Effector memory CD8-positive, alpha-beta T cell (primary cell): ENCODE data around the gene DOCK10.

ENCODE experiments used
- ATAC-seq: fragments of 150-1000 bp; cut with Tn5 transposase; replicated peaks from 2 replicates; pipeline ENCODE4 v1.10.0; 2021; ENCODE audit warnings: mild to moderate bottlenecking, moderate library complexity
- DNase-seq, 3 experiments: peaks; one replicate each; pipeline ENCODE4 v3.0.0; 2021
- H3K27ac Mint-ChIP-seq, 2 donors: one replicate each; pipeline ENCODE4 v1.8.0; 2022; ENCODE audit warnings: mild to moderate bottlenecking in 2 of 2, mixed read lengths in 2 of 2, moderate library complexity in 2 of 2
- H3K27me3 Mint-ChIP-seq, 2 donors: one replicate each; pipeline ENCODE4 v1.8.0; 2022; ENCODE audit warnings: mixed read lengths in 2 of 2
- H3K36me3 Mint-ChIP-seq: one replicate; pipeline ENCODE4 v1.8.0; 2022; ENCODE audit warnings: mild to moderate bottlenecking, moderate library complexity, mixed read lengths; ENCODE audit not compliant: insufficient read depth
- H3K4me1 Mint-ChIP-seq, 2 donors: one replicate each; pipeline ENCODE4 v1.8.0; 2022; ENCODE audit warnings: low read depth in 2 of 2, mixed read lengths in 2 of 2
- H3K4me3 Mint-ChIP-seq, 2 donors: one replicate each; pipeline ENCODE4 v1.8.0; 2022; ENCODE audit warnings: mild to moderate bottlenecking in 2 of 2, mixed read lengths in 2 of 2, moderate library complexity in 2 of 2
- H3K9me3 Mint-ChIP-seq, 2 donors: one replicate each; pipeline ENCODE4 v1.8.0; 2022; ENCODE audit warnings: mixed read lengths in 2 of 2

Gene DOCK10

GRCh38 chr2:224976629-224977525 is 65.4 kb downstream of the DOCK10 start:
- Mint-ChIP-seq H3K36me3 (no peaks in the 10 kb centered on the region), H3K27ac (peak overlapping the region; percentile 46 to 74), H3K4me3 (peak overlapping the region; percentile 4), H3K27me3 (no peaks in the 10 kb centered on the region), H3K9me3 (no peaks in the 10 kb centered on the region), H3K4me1 (peaks cover 29 to 64% of the 10 kb centered on the region in 2 donors)
- ATAC-seq (peak; percentile 20), DNase-seq (no peak)

GRCh38 chr2:224975761-224976160 is 66.5 kb downstream of the DOCK10 start:
- Mint-ChIP-seq H3K27me3 (no peaks in the 10 kb centered on the region), H3K27ac (peak overlapping the region in 1 of 2 donors; percentile 84), H3K4me1 (peaks cover 33 to 69% of the 10 kb centered on the region in 2 donors), H3K36me3 (no peaks in the 10 kb centered on the region), H3K9me3 (no peaks in the 10 kb centered on the region), H3K4me3 (no peak overlapping the region)
- DNase-seq = no peak
- no peak for ATAC-seq

GRCh38 chr2:224973112-224974016 is 68.9 kb downstream of the DOCK10 start:
- H3K4me1 Mint-ChIP-seq = peaks cover 43 to 82% of the 10 kb centered on the region in 2 donors
- DNase-seq (peak in 2 of 3 experiments; percentile 14 to 22), ATAC-seq (peak; percentile 82)
- H3K4me3 Mint-ChIP-seq = peak overlapping the region; percentile 12 to 29
- H3K36me3 Mint-ChIP-seq = no peaks in the 10 kb centered on the region
- H3K27me3 Mint-ChIP-seq = no peaks in the 10 kb centered on the region
- peak overlapping the region; percentile 70 to 88 for H3K27ac Mint-ChIP-seq
- H3K9me3 Mint-ChIP-seq = no peaks in the 10 kb centered on the region

- H3K36me3 Mint-ChIP-seq = no peaks in the 10 kb centered on the region
- H3K27me3 Mint-ChIP-seq = no peaks in the 10 kb centered on the region
- H3K4me3 Mint-ChIP-seq = peak overlapping the region; percentile 59 to 60
- peak overlapping the region; percentile 67 to 86 for H3K27ac Mint-ChIP-seq
- DNase-seq (no peak), ATAC-seq (peak; percentile 45)
- H3K4me1 Mint-ChIP-seq = peaks cover 33 to 65% of the 10 kb centered on the region in 2 donors
- H3K9me3 Mint-ChIP-seq = no peaks in the 10 kb centered on the region
These were observed 71.1 kb downstream of the DOCK10 start for GRCh38 chr2:224971214-224971613.

- no peaks in the 10 kb centered on the region for H3K9me3 Mint-ChIP-seq
- H3K4me3 Mint-ChIP-seq = peak overlapping the region in 1 of 2 donors; percentile 60
- ATAC-seq (no peak), DNase-seq (no peak)
- H3K27me3 Mint-ChIP-seq = no peaks in the 10 kb centered on the region
- H3K27ac Mint-ChIP-seq = peak overlapping the region in 1 of 2 donors; percentile 67
- peaks cover 33 to 57% of the 10 kb centered on the region in 2 donors for H3K4me1 Mint-ChIP-seq
- no peaks in the 10 kb centered on the region for H3K36me3 Mint-ChIP-seq
These were observed 72.0 kb downstream of the DOCK10 start for GRCh38 chr2:224970311-224970710.

GRCh38 chr2:224969633-224970260 is 72.5 kb downstream of the DOCK10 start:
- peak overlapping the region in 1 of 2 donors; percentile 60 for H3K4me3 Mint-ChIP-seq
- DNase-seq = no peak
- H3K36me3 Mint-ChIP-seq = no peaks in the 10 kb centered on the region
- no peaks in the 10 kb centered on the region for H3K27me3 Mint-ChIP-seq
- peaks cover 33 to 52% of the 10 kb centered on the region in 2 donors for H3K4me1 Mint-ChIP-seq
- peak overlapping the region; percentile 13 to 67 for H3K27ac Mint-ChIP-seq
- ATAC-seq = peak; percentile 52
- no peaks in the 10 kb centered on the region for H3K9me3 Mint-ChIP-seq

GRCh38 chr2:224969095-224969494 is 73.2 kb downstream of the DOCK10 start:
- no peaks in the 10 kb centered on the region for H3K27me3 Mint-ChIP-seq
- no peaks in the 10 kb centered on the region for H3K36me3 Mint-ChIP-seq
- peaks cover 33 to 49% of the 10 kb centered on the region in 2 donors for H3K4me1 Mint-ChIP-seq
- peak overlapping the region; percentile 13 to 67 for H3K27ac Mint-ChIP-seq
- DNase-seq = no peak
- H3K9me3 Mint-ChIP-seq = no peaks in the 10 kb centered on the region
- no peak overlapping the region for H3K4me3 Mint-ChIP-seq
- ATAC-seq = no peak

- DNase-seq (no peak), ATAC-seq (no peak)
- no peak overlapping the region for H3K4me3 Mint-ChIP-seq
- H3K27me3 Mint-ChIP-seq = no peaks in the 10 kb centered on the region
- no peaks in the 10 kb centered on the region for H3K9me3 Mint-ChIP-seq
- peaks cover 24 to 38% of the 10 kb centered on the region in 2 donors for H3K4me1 Mint-ChIP-seq
- H3K36me3 Mint-ChIP-seq = no peaks in the 10 kb centered on the region
- peak overlapping the region in 1 of 2 donors; percentile 67 for H3K27ac Mint-ChIP-seq
These were observed 74.2 kb downstream of the DOCK10 start for GRCh38 chr2:224968051-224968450.

GRCh38 chr2:224966613-224967012 is 75.7 kb downstream of the DOCK10 start:
- H3K4me1 Mint-ChIP-seq = peaks cover 29 to 40% of the 10 kb centered on the region in 2 donors
- DNase-seq = no peak
- no peak for ATAC-seq
- H3K9me3 Mint-ChIP-seq = no peaks in the 10 kb centered on the region
- H3K4me3 Mint-ChIP-seq = no peak overlapping the region
- H3K27ac Mint-ChIP-seq = no peak overlapping the region
- no peaks in the 10 kb centered on the region for H3K36me3 Mint-ChIP-seq
- no peaks in the 10 kb centered on the region for H3K27me3 Mint-ChIP-seq

- Mint-ChIP-seq H3K4me3 (no peak overlapping the region), H3K27ac (peak overlapping the region; percentile 39 to 78), H3K27me3 (no peaks in the 10 kb centered on the region), H3K4me1 (peaks cover 28 to 60% of the 10 kb centered on the region in 2 donors), H3K9me3 (no peaks in the 10 kb centered on the region), H3K36me3 (peaks cover 10% of the 10 kb centered on the region)
- ATAC-seq (no peak), DNase-seq (no peak)
These were observed 82.7 kb downstream of the DOCK10 start for GRCh38 chr2:224959556-224959955.

GRCh38 chr2:224958873-224959272 is 83.4 kb downstream of the DOCK10 start:
- Mint-ChIP-seq H3K27me3 (no peaks in the 10 kb centered on the region), H3K4me3 (no peak overlapping the region), H3K4me1 (peaks cover 29 to 64% of the 10 kb centered on the region in 2 donors), H3K27ac (peak overlapping the region; percentile 39 to 78), H3K36me3 (peaks cover 10% of the 10 kb centered on the region), H3K9me3 (no peaks in the 10 kb centered on the region)
- ATAC-seq = no peak
- no peak for DNase-seq

GRCh38 chr2:224958462-224958857 is 83.8 kb downstream of the DOCK10 start:
- Mint-ChIP-seq H3K9me3 (peaks cover 0 to 2% of the 10 kb centered on the region in 2 donors), H3K27ac (peak overlapping the region in 1 of 2 donors; percentile 78), H3K27me3 (no peaks in the 10 kb centered on the region), H3K4me1 (peaks cover 33 to 68% of the 10 kb centered on the region in 2 donors), H3K4me3 (peak overlapping the region in 1 of 2 donors; percentile 4), H3K36me3 (peaks cover 10% of the 10 kb centered on the region)
- ATAC-seq = no peak
- DNase-seq = no peak
